NCI-H1436 (cell line): ENCODE results near the gene CCDC15.
"Not testable (repeated sequence)": the region's sequence is repeated elsewhere in the genome, so short reads cannot be mapped to it uniquely, and the experiment has no call there.

Experiments used
- DNase-seq: peaks from one replicate; lab custom pipeline; 2025; lab: John Stamatoyannopoulos, UW

CCDC15 gene

GRCh38 chr11:125001079-125001778, 47.2 kb downstream of the CCDC15 start:
- no peak for DNase-seq

GRCh38 chr11:125001849-125002248, 47.8 kb downstream of the CCDC15 start:
- no peak for DNase-seq

DNA sequence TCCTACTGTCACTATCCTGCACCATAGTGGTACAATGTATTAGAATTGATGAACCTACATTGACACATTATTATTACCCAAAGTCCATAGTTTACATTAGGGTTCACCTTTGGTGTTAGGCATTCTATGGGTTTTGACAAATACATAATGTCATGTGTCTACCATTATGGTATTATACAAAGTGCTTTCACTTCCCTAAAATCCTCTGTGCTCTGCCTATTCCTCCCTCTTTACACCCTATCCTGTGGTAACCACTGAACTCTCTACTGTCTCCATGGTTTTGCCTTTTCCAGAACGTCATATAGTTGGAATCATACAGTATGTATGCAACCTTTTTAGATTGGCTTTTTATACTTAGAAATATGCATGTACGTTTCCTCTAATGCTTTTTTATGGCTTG, 51.5 kb downstream of the CCDC15 start:
- no peak for DNase-seq

GRCh38 chr11:125016413-125016812, 62.4 kb downstream of the CCDC15 start:
- DNase-seq, result no peak

DNA sequence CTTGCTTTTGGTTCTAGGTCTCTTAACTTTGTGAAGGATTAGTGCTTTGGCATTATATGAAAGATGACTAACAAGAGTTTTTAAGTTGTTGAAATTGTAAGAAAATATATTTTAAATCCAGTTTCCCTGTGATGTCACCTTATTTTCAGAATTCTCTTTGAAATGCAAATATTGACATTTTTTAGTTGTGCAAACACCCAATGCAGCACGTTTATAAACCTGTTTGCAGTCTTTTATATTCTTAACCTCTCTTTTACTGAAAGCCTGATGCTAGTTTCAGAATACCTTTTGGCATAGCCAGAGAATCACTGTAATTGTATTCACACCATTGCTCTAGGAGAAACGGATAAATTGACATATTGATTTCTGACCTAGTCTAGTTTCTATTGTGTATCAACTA, 66.3 kb downstream of the CCDC15 start:
- no peak for DNase-seq

DNA sequence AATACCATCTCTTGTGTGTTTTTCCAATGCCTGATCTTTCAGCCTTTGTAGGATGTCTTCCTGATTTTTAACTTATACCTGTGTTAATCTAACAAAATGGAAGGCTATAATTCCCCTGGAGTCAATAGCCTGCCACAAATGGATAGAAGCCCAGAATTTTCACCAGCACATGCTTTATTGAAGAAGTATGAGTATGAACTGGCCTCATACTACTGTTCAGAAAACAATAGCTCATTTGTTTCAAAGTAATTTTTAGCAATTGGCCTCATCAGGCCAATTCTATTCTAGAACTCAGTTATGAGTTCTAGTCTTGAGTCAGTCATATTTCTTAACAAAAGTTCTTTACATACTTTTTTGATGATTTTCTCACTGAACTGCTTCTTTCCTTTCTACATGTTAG, 68.5 kb downstream of the CCDC15 start:
- no peak for DNase-seq

DNA sequence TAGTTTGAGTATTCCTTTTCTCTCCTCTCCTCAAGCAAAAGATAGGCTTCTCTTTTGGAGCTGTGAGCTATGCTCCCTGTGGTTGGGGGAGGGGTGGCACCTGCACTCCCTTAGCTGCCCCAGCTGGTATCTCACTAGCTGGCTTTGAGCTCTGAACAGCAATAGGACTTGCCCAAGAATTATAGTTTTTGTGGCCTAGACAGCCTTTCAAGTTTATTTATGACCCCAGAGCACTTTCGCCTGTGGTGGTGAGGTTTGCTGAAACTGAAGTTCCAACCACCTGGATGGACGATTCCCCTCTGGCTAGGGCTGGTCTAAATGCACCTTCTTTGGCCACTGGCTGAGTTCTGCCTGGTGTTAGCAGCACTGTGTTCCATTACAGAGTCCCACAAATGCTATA, 72.0 kb downstream of the CCDC15 start:
- DNase-seq, result no peak

GRCh38 chr11:125029431-125029830, 75.4 kb downstream of the CCDC15 start:
- not testable (repeated sequence) for DNase-seq

GRCh38 chr11:125036933-125037332, 82.9 kb downstream of the CCDC15 start:
- no peak for DNase-seq

DNA sequence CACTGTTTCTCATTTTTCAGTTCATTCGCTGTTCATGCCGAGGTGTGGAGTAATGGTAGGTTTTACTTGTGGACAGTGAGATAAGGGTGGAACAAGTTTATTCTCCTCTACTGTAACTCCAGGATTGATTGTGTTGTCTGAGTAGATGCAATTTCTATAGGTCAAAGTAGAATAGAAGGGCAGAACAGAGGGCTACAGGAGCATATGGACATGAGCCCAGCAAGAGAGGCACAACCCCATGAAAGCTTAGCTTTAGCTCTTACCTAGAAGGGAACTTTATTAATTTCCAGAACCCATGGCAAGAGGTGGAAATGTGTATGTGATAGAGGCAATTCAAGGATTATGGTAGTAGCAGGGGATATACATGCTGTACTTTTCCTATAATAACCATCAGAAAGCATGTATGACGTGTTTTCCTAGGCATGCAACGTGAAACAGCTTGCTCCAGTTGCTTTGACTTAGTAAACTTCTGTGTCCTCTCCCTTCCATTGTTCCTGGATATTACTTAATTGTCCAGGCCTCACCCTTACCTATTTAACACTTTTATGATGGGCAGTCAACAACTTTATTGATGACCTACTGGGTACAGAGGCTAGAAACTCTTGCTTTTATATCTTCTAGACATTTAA, 95.3 kb downstream of the CCDC15 start:
- no peak for DNase-seq

GRCh38 chr11:125052047-125052446, 98.0 kb downstream of the CCDC15 start:
- DNase-seq, result no peak

- no peak for DNase-seq
Measured at GRCh38 chr11:125053167-125053566, 99.2 kb downstream of the CCDC15 start.

- DNase-seq, result no peak
Measured at GRCh38 chr11:125055107-125055715, 101.2 kb downstream of the CCDC15 start.

GRCh38 chr11:125056111-125056510, 102.1 kb downstream of the CCDC15 start:
- DNase-seq, result not testable (repeated sequence)

- no peak for DNase-seq
Measured at GRCh38 chr11:125056931-125057692, 103.1 kb downstream of the CCDC15 start.

- DNase-seq, result no peak
Measured at GRCh38 chr11:125057693-125058016, 103.7 kb downstream of the CCDC15 start.

- no peak for DNase-seq
Measured at GRCh38 chr11:125061281-125061680, 107.3 kb downstream of the CCDC15 start.

DNA sequence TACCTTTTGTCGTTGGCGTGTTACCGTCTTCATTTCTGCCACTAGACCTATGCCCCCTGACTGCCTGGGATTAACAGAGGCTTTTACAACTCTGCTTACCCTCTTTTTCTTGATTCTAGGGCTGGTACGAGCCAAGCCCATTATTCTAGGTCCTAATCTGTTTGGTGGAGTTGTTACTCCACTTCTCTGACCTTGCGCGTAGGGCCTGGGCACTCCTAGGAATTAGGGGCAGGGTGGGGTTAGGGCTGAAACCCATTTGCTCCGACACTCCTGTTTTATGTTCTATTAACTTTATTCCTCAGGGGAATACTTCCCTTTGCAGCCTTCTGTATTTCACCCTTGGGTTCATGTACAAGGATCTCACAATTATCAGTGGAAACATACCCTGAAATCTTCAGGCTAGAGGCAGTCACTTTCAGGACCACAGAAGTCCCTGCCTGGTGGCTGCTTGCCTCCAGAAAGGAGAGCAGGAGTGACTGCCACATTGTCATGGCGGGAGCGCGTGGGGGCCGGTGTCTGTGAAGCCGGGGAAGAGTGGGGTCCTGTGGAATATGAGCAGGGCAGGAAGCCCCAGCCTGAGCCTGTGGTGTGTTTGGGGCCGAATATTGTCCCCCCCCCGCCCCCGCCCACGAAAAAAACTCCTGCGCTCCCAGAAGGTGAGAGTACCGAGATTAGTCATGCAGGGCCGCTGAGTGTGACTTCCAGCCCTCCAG, 108.4 kb downstream of the CCDC15 start:
- no peak for DNase-seq

DNA sequence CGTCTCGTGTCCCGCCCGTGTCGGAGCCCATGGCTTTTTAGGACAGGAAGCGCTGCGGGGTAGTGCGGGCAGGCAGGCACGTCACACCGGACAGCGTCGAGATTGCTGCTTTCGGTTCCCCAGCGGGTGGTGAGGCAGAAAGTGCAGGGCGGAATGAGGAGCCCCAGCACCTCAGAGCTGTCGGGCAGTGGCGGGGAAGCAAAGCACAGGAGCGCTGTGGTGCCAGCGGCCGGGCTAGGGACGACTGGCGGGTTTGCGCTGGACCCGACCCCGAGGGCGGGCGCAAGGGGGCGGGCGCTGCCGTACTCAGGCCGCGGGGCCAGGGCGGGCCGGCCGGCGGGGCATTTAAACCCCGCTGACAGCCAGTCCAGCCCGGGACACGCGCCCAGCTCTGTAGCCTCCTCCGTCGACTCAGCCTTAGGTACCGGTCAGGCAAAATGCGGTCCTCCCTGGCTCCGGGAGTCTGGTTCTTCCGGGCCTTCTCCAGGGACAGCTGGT, 109.0 kb downstream of the CCDC15 start, which contains the start of gene SLC37A2:
Gene SLC37A2 (plus strand): TSS at position 375 of the 498 bp plus-strand sequence. CDS start 63 bp downstream, at position 438.
- DNase-seq, result no peak

GRCh38 chr11:125063429-125064043, 109.5 kb downstream of the CCDC15 start:
- no peak for DNase-seq

DNA sequence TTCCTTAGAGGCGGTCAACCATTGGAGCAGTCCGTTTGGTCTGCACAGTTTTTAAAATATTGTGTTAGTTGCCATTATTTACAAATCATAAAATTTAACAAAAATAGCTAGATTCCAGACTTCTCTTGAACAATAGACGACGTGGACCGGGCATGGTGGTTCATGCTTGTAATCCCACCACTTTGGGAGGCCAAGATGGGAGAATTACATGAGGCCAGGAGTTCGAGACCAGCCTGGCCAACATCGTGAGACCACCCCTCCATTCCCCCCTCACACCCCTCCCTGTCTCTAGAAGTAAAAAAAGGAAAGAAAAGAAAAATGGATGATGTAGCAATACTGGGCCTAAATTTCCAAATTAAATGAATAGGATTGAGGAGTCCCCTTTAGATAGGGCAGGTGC, 110.1 kb downstream of the CCDC15 start:
- DNase-seq, result no peak
